ENCODE data around the gene KISS1.

GRCh38 chr1:204167730-204168129, 28.6 kb downstream of the KISS1 start:
- TF ChIP-seq CTCF (IDR thresholded peaks at IDR 0.05; ENCODE audit: low read length) (no peak), EZH2 (optimal IDR thresholded peaks at IDR 0.05; ENCODE audit: low read depth, low read length) (no peak)

Data from MM.1S (cell line).